Measurements from ENCODE around the gene PRMT7.

DNA sequence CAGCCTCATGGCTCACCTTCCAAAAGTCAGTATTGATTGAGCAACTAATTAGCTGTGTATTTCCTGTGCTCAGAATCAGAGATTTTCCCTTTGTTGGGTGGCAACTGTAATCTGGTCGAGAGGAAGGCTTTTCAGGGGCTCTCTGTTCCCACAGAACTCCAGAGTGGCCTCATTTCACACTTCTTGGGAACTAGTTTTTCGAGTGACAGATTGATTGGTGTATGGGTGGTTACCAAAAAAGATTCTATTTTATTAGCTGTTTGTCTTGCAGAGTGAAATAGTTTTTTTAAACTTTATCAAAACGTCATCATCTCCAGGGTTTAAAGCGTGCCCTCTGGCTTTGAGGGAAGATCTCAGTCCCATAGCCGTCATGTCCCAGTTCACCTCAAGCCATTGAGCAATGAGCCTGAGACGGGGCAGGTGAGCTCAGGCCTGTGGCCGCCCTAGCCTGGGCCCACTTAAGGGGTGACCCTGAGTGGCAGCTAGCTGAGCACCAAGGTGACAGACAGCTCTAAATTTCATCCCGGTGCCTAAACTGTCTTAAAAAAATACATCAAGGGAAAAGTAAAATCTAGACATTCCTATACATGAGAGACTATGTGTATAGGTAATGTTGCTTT, 84.5 kb downstream of the PRMT7 start:
- TF ChIP-seq, protein P1, sequence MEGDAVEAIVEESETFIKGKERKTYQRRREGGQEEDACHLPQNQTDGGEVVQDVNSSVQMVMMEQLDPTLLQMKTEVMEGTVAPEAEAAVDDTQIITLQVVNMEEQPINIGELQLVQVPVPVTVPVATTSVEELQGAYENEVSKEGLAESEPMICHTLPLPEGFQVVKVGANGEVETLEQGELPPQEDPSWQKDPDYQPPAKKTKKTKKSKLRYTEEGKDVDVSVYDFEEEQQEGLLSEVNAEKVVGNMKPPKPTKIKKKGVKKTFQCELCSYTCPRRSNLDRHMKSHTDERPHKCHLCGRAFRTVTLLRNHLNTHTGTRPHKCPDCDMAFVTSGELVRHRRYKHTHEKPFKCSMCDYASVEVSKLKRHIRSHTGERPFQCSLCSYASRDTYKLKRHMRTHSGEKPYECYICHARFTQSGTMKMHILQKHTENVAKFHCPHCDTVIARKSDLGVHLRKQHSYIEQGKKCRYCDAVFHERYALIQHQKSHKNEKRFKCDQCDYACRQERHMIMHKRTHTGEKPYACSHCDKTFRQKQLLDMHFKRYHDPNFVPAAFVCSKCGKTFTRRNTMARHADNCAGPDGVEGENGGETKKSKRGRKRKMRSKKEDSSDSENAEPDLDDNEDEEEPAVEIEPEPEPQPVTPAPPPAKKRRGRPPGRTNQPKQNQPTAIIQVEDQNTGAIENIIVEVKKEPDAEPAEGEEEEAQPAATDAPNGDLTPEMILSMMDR (IDR thresholded peaks at IDR 0.05), result no peak
- TF ChIP-seq EZH2 (IDR thresholded peaks at IDR 0.05; ENCODE audit: borderline replicate concordance, insufficient read depth, low read depth, low read length, poor library complexity, severe bottlenecking), result no peak
